ENCODE measurements around the gene GRIK2. TPM values are rescaled to one million over a fixed set of nuclear protein-coding genes. Genes with fewer than 3 reads are reported as not detected.

The GRIK2 gene
- polyA plus RNA-seq, 1 experiment, result 12.8 TPM

GRCh38 chr6:101826678-101827077, 433.2 kb downstream of the GRIK2 start:
- ChIA-PET POLR2A (no interaction called here), CTCF (no interaction called here)
- H3K9me3 ChIP-seq (ENCODE audit: control insufficient read depth, insufficient read depth, low read length), result no peaks in the 10 kb centered on the region
- TF ChIP-seq CTCF (IDR thresholded peaks at IDR 0.05; ENCODE audit: low read depth, low read length), result no peak
- H3K27me3 ChIP-seq (ENCODE audit: control insufficient read depth, insufficient read depth, low read length), result no peaks in the 10 kb centered on the region
- H3K4me3 ChIP-seq (ENCODE audit: low read depth, low read length), result no peak overlapping the region
- no peak for DNase-seq (ENCODE audit: low read depth, low spot score)
- no peak overlapping the region for H3K27ac ChIP-seq (ENCODE audit: low read depth, low read length)

GRCh38 chr6:101830501-101831031, 437.1 kb downstream of the GRIK2 start:
- ChIA-PET CTCF (no interaction called here), POLR2A (no interaction called here)
- no peaks in the 10 kb centered on the region for H3K27me3 ChIP-seq (ENCODE audit: control insufficient read depth, insufficient read depth, low read length)
- H3K27ac ChIP-seq (ENCODE audit: low read depth, low read length), result no peak overlapping the region
- no peak for DNase-seq (ENCODE audit: low read depth, low spot score)
- TF ChIP-seq CTCF (IDR thresholded peaks at IDR 0.05; ENCODE audit: low read depth, low read length), result no peak
- H3K9me3 ChIP-seq (ENCODE audit: control insufficient read depth, insufficient read depth, low read length), result no peaks in the 10 kb centered on the region
- no peak overlapping the region for H3K4me3 ChIP-seq (ENCODE audit: low read depth, low read length)

GRCh38 chr6:101832371-101832770, 438.9 kb downstream of the GRIK2 start:
- H3K27me3 ChIP-seq (ENCODE audit: control insufficient read depth, insufficient read depth, low read length), result no peaks in the 10 kb centered on the region
- no peaks in the 10 kb centered on the region for H3K9me3 ChIP-seq (ENCODE audit: control insufficient read depth, insufficient read depth, low read length)
- no peak overlapping the region for H3K4me3 ChIP-seq (ENCODE audit: low read depth, low read length)
- ChIA-PET POLR2A (no interaction called here), CTCF (interaction anchor here (1.0 kb wide), 1 partner anchor 23 kb away, joined by 5 read pairs; no protein-coding TSS in a partner anchor)
- H3K27ac ChIP-seq (ENCODE audit: low read depth, low read length), result no peak overlapping the region
- DNase-seq (ENCODE audit: low read depth, low spot score), result no peak
- no peak for TF ChIP-seq CTCF (IDR thresholded peaks at IDR 0.05; ENCODE audit: low read depth, low read length)

- H3K27ac ChIP-seq (ENCODE audit: low read depth, low read length), result no peak overlapping the region
- H3K4me3 ChIP-seq (ENCODE audit: low read depth, low read length), result no peak overlapping the region
- no peak for TF ChIP-seq CTCF (IDR thresholded peaks at IDR 0.05; ENCODE audit: low read depth, low read length)
- H3K9me3 ChIP-seq (ENCODE audit: control insufficient read depth, insufficient read depth, low read length), result no peaks in the 10 kb centered on the region
- H3K27me3 ChIP-seq (ENCODE audit: control insufficient read depth, insufficient read depth, low read length), result no peaks in the 10 kb centered on the region
- no peak for DNase-seq (ENCODE audit: low read depth, low spot score)
- POLR2A ChIA-PET, result no interaction called here
- CTCF ChIA-PET, result no interaction called here
Observed at GRCh38 chr6:101840100-101840499, 446.6 kb downstream of the GRIK2 start.

GRCh38 chr6:101845172-101845571, 451.7 kb downstream of the GRIK2 start:
- CTCF ChIA-PET, result no interaction called here
- POLR2A ChIA-PET, result no interaction called here
- no peak overlapping the region for H3K4me3 ChIP-seq (ENCODE audit: low read depth, low read length)
- TF ChIP-seq CTCF (IDR thresholded peaks at IDR 0.05; ENCODE audit: low read depth, low read length), result no peak
- no peak for DNase-seq (ENCODE audit: low read depth, low spot score)
- no peaks in the 10 kb centered on the region for H3K9me3 ChIP-seq (ENCODE audit: control insufficient read depth, insufficient read depth, low read length)
- H3K27me3 ChIP-seq (ENCODE audit: control insufficient read depth, insufficient read depth, low read length), result no peaks in the 10 kb centered on the region
- no peak overlapping the region for H3K27ac ChIP-seq (ENCODE audit: low read depth, low read length)
